Transverse colon (tissue), 4 donors: ENCODE measurements around the gene IFI35.

ENCODE experiments used
- POLR2AphosphoS5 ChIP-seq, 3 donors: sonication (generic); formaldehyde crosslinking; IDR thresholded peaks; one replicate each; pipeline ENCODE4 v1.6.1; 2016; ENCODE audit warnings: antibody characterized with exemption in 3 of 3
- TF ChIP-seq, protein P1 (sequence below), 5 experiments: fragments of 200-600 bp in 3 of 5; fragments of 450-650 bp in 2 of 5; sonication (generic) in 3 of 5; IDR thresholded peaks; 1 replicate in 2 of 5; 2 replicates in 3 of 5; pipeline ENCODE4 v1.5.1; 2016 to 2017; ENCODE audit warnings: antibody characterized with exemption in 5 of 5, inconsistent platforms in 3 of 5, mild to moderate bottlenecking in 2 of 5, moderate library complexity in 1 of 5

GRCh38 chr17:42991471-42991870 lies 15.1 kb upstream of the IFI35 start:
- TF ChIP-seq, protein P1, sequence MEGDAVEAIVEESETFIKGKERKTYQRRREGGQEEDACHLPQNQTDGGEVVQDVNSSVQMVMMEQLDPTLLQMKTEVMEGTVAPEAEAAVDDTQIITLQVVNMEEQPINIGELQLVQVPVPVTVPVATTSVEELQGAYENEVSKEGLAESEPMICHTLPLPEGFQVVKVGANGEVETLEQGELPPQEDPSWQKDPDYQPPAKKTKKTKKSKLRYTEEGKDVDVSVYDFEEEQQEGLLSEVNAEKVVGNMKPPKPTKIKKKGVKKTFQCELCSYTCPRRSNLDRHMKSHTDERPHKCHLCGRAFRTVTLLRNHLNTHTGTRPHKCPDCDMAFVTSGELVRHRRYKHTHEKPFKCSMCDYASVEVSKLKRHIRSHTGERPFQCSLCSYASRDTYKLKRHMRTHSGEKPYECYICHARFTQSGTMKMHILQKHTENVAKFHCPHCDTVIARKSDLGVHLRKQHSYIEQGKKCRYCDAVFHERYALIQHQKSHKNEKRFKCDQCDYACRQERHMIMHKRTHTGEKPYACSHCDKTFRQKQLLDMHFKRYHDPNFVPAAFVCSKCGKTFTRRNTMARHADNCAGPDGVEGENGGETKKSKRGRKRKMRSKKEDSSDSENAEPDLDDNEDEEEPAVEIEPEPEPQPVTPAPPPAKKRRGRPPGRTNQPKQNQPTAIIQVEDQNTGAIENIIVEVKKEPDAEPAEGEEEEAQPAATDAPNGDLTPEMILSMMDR (IDR thresholded peaks at IDR 0.05): no peak
- no peak for TF ChIP-seq POLR2AphosphoS5 (IDR thresholded peaks at IDR 0.05)
